HepG2 (cell line): Measurements from ENCODE around the gene ZNF581. TPM values are rescaled to one million over a fixed set of nuclear protein-coding genes. Genes with fewer than 3 reads are reported as not detected.
A peak's percentile ranks its signal among the peaks of the same experiment; 100 is the strongest.

Experiments
- CENPT ChIP-seq: sonication (generic); formaldehyde crosslinking; IDR thresholded peaks from 2 replicates; pipeline ENCODE4 v1.8.0; 2022; ENCODE audit warnings: low read depth, mild to moderate bottlenecking, moderate library complexity, missing genetic modification reagents
- FOSL2 ChIP-seq: sonication (generic); formaldehyde crosslinking; IDR thresholded peaks from 2 replicates; pipeline ENCODE4 v1.4.0; 2020; ENCODE audit warnings: missing genetic modification reagents
- JUND ChIP-seq: sonication (generic); formaldehyde crosslinking; IDR thresholded peaks from 2 replicates; pipeline ENCODE4 v1.8.0; 2022; ENCODE audit warnings: mild to moderate bottlenecking, missing genetic modification reagents
- MED1 ChIP-seq: sonication (generic); formaldehyde crosslinking; IDR thresholded peaks from 2 replicates; pipeline ENCODE4 v1.4.0; 2020; ENCODE audit warnings: missing genetic modification reagents
- NFKB2 ChIP-seq: sonication (generic); formaldehyde crosslinking; IDR thresholded peaks from 2 replicates; pipeline ENCODE4 v1.4.0; 2020; ENCODE audit warnings: missing genetic modification reagents, borderline replicate concordance
- PHB2 ChIP-seq: fragments of 450-650 bp; IDR thresholded peaks from 2 replicates; pipeline ENCODE4 v1.6.1; 2018; ENCODE audit not compliant: partially characterized antibody
- POGZ ChIP-seq: sonication (generic); formaldehyde crosslinking; IDR thresholded peaks from 2 replicates; pipeline ENCODE4 v1.4.0; 2020; ENCODE audit warnings: mild to moderate bottlenecking, missing genetic modification reagents
- RFXANK ChIP-seq: IDR thresholded peaks from 2 replicates; pipeline ENCODE4 v1.6.1; 2016
- SP140L ChIP-seq: sonication (generic); formaldehyde crosslinking; IDR thresholded peaks from 2 replicates; pipeline ENCODE4 v1.4.0; 2020; ENCODE audit warnings: missing genetic modification reagents, borderline replicate concordance
- XRCC5 ChIP-seq: fragments of 200-400 bp; formaldehyde crosslinking; optimal IDR thresholded peaks from 2 replicates; pipeline ENCODE3; 2017; ENCODE audit warnings: mild to moderate bottlenecking, low read length
- ZC3H4 ChIP-seq: sonication (generic); formaldehyde crosslinking; IDR thresholded peaks from 2 replicates; pipeline ENCODE4 v1.4.0; 2020; ENCODE audit warnings: missing genetic modification reagents, borderline replicate concordance
- ZNF207 ChIP-seq: fragments of 450-650 bp; IDR thresholded peaks from 2 replicates; pipeline ENCODE4 v1.6.1; 2016; ENCODE audit warnings: antibody characterized with exemption, borderline replicate concordance
- ZNF296 ChIP-seq: sonication (generic); formaldehyde crosslinking; conservative IDR thresholded peaks from 2 replicates; pipeline ENCODE4 v1.5.0; 2020; ENCODE audit warnings: mild to moderate bottlenecking, missing genetic modification reagents
- ZNF468 ChIP-seq: sonication (generic); formaldehyde crosslinking; IDR thresholded peaks from 2 replicates; pipeline ENCODE4 v1.8.0; 2022; ENCODE audit warnings: mild to moderate bottlenecking, moderate library complexity, missing genetic modification reagents
- ZSCAN20 ChIP-seq: sonication (generic); formaldehyde crosslinking; IDR thresholded peaks from 2 replicates; pipeline ENCODE4 v1.4.0; 2020; ENCODE audit warnings: missing genetic modification reagents, mild to moderate bottlenecking, borderline replicate concordance
- polyA plus RNA-seq, 8 experiments: library from polyadenylated mRNA; depleted of rRNA in 3 of 8; stranded (reverse) in 7 of 8; unstranded in 1 of 8; fragments of >200 nt; fragmentation: Illumina TruSeq in 4 of 8; extraction: Trizol in 4 of 8; gene quantifications; 2 replicates each; pipeline versions ENCODE4 v1.2.1 to v1.2.3, GENCODE V29; 2011 to 2016; ENCODE audit warnings: low read depth in 4 of 8, missing spikeins in 1 of 8, mixed read lengths in 1 of 8; ENCODE audit not compliant: insufficient read depth in 1 of 8
- total RNA-seq, 5 experiments: library from RNA; depleted of rRNA; stranded (reverse); fragments of >200 nt; fragmentation: Illumina TruSeq; extraction: Trizol; gene quantifications; 2 replicates each; pipeline ENCODE4 v1.2.3, GENCODE V29; 2016; ENCODE audit warnings: low read depth in 1 of 5
- TF ChIP-seq, protein P1 (sequence below): sonication (generic); formaldehyde crosslinking; conservative IDR thresholded peaks from 2 replicates; pipeline ENCODE4 v1.8.0; 2022; ENCODE audit warnings: mild to moderate bottlenecking, moderate library complexity, missing genetic modification reagents
- TF ChIP-seq, protein P2 (sequence below): IDR thresholded peaks from 2 replicates; pipeline ENCODE4 v1.6.1; 2016; ENCODE audit warnings: low read depth, borderline replicate concordance
- TF ChIP-seq, protein P3 (sequence below): IDR thresholded peaks from 2 replicates; pipeline ENCODE4 v1.6.1; 2018; ENCODE audit warnings: missing genetic modification reagents, mild to moderate bottlenecking, missing compliant biosample characterization
- TF ChIP-seq, protein P4 (sequence below): sonication (generic); formaldehyde crosslinking; IDR thresholded peaks from 2 replicates; pipeline ENCODE4 v1.8.1; 2023; ENCODE audit warnings: mild to moderate bottlenecking, missing genetic modification reagents, borderline replicate concordance
- TF ChIP-seq, protein P5 (sequence below): sonication (generic); formaldehyde crosslinking; IDR thresholded peaks from 2 replicates; pipeline ENCODE4 v1.9.0; 2022; ENCODE audit warnings: missing genetic modification reagents, mild to moderate bottlenecking, borderline replicate concordance
- TF ChIP-seq, protein P6 (sequence below): sonication (generic); formaldehyde crosslinking; IDR thresholded peaks from 2 replicates; pipeline ENCODE4 v1.4.0; 2020; ENCODE audit warnings: mild to moderate bottlenecking, missing genetic modification reagents
- TF ChIP-seq, protein P7 (sequence below): IDR thresholded peaks from 2 replicates; pipeline ENCODE4 v1.6.1; 2016; ENCODE audit warnings: missing biosample characterization, missing genetic modification reagents, low read depth

Gene ZNF581
- total and polyA plus RNA-seq, 2 of the 13 experiments (the other 11 are each of a cell fraction or from before 2014, with no cell fraction given) = 19.6 to 49.5 TPM

DNA sequence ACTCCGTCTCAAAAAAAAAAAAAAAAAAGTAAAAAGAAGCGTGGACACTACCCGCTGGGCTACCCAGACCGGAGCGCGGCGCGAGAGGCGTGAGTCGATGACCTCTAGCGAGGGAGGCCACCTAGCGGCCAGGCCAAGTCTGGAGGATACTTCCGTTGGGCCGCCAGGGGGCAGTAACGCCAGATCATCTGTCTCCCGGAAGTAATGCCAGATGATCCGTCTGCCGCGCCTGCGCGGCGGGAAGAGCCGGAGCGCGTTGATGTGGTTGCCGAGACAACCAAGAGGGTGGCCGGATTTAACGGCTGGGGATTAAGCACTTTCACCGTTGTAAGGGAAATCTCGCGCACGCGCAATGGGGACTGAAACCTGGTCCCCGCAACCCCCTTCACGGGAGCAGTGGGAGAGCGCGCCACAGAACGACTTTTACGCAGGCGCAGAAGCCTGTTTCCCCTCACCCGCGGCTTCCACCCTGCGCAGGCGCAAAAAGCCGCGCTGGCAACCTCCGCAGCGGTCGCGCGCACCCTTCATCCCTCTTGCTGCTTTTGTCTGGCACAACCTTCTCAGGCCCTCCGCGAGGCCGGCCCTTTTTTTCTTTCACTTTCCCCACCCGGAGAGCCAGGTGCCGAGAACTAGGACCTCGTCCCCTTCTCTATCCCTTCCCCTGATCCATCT is 10.3 kb downstream of the ZNF581 start (continued):
- TF ChIP-seq ZNF207 (no peak), NFKB2 (peak; percentile 17; the same call in 1 of the 2 replicates), RFXANK (CRISPR knock-in tag) (no peak), MED1 (peak; percentile 57), FOSL2 (CRISPR knock-in tag) (0 out of 2 replicates have a peak, but pooled peaks have one; percentile 53), ZC3H4 (CRISPR knock-in tag) (no peak), POGZ (CRISPR knock-in tag) (peak; percentile 77), JUND (CRISPR knock-in tag) (no peak), PHB2 (no peak), CENPT (CRISPR knock-in tag) (no peak), SP140L (CRISPR knock-in tag) (peak; percentile 6; the same call in 1 of the 2 replicates), ZNF468 (CRISPR knock-in tag) (no peak), ZNF296 (CRISPR knock-in tag) (no peak), XRCC5 (peak; percentile 95), ZSCAN20 (CRISPR knock-in tag) (0 out of 2 replicates have a peak, but pooled peaks have one; percentile 57)
- TF ChIP-seq, protein P1, sequence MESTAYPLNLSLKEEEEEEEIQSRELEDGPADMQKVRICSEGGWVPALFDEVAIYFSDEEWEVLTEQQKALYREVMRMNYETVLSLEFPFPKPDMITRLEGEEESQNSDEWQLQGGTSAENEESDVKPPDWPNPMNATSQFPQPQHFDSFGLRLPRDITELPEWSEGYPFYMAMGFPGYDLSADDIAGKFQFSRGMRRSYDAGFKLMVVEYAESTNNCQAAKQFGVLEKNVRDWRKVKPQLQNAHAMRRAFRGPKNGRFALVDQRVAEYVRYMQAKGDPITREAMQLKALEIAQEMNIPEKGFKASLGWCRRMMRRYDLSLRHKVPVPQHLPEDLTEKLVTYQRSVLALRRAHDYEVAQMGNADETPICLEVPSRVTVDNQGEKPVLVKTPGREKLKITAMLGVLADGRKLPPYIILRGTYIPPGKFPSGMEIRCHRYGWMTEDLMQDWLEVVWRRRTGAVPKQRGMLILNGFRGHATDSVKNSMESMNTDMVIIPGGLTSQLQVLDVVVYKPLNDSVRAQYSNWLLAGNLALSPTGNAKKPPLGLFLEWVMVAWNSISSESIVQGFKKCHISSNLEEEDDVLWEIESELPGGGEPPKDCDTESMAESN (CRISPR knock-in tag) = 0 out of 2 replicates have a peak, but pooled peaks have one; percentile 64
- TF ChIP-seq, protein P2, sequence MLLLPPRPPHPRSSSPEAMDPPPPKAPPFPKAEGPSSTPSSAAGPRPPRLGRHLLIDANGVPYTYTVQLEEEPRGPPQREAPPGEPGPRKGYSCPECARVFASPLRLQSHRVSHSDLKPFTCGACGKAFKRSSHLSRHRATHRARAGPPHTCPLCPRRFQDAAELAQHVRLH (CRISPR knock-in tag) = peak; percentile 89; the same call in 1 of the 2 replicates
- TF ChIP-seq, protein P3, sequence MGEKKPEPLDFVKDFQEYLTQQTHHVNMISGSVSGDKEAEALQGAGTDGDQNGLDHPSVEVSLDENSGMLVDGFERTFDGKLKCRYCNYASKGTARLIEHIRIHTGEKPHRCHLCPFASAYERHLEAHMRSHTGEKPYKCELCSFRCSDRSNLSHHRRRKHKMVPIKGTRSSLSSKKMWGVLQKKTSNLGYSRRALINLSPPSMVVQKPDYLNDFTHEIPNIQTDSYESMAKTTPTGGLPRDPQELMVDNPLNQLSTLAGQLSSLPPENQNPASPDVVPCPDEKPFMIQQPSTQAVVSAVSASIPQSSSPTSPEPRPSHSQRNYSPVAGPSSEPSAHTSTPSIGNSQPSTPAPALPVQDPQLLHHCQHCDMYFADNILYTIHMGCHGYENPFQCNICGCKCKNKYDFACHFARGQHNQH (CRISPR knock-in tag) = peak; percentile 55; the same call in 1 of the 2 replicates
- TF ChIP-seq, protein P4, sequence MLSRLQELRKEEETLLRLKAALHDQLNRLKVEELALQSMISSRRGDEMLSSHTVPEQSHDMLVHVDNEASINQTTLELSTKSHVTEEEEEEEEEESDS (CRISPR knock-in tag) = no peak
- TF ChIP-seq, protein P5, sequence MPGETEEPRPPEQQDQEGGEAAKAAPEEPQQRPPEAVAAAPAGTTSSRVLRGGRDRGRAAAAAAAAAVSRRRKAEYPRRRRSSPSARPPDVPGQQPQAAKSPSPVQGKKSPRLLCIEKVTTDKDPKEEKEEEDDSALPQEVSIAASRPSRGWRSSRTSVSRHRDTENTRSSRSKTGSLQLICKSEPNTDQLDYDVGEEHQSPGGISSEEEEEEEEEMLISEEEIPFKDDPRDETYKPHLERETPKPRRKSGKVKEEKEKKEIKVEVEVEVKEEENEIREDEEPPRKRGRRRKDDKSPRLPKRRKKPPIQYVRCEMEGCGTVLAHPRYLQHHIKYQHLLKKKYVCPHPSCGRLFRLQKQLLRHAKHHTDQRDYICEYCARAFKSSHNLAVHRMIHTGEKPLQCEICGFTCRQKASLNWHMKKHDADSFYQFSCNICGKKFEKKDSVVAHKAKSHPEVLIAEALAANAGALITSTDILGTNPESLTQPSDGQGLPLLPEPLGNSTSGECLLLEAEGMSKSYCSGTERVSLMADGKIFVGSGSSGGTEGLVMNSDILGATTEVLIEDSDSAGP = peak; percentile 48
- TF ChIP-seq, protein P6, sequence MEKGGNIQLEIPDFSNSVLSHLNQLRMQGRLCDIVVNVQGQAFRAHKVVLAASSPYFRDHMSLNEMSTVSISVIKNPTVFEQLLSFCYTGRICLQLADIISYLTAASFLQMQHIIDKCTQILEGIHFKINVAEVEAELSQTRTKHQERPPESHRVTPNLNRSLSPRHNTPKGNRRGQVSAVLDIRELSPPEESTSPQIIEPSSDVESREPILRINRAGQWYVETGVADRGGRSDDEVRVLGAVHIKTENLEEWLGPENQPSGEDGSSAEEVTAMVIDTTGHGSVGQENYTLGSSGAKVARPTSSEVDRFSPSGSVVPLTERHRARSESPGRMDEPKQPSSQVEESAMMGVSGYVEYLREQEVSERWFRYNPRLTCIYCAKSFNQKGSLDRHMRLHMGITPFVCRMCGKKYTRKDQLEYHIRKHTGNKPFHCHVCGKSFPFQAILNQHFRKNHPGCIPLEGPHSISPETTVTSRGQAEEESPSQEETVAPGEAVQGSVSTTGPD (CRISPR knock-in tag) = no peak
- TF ChIP-seq, protein P7, sequence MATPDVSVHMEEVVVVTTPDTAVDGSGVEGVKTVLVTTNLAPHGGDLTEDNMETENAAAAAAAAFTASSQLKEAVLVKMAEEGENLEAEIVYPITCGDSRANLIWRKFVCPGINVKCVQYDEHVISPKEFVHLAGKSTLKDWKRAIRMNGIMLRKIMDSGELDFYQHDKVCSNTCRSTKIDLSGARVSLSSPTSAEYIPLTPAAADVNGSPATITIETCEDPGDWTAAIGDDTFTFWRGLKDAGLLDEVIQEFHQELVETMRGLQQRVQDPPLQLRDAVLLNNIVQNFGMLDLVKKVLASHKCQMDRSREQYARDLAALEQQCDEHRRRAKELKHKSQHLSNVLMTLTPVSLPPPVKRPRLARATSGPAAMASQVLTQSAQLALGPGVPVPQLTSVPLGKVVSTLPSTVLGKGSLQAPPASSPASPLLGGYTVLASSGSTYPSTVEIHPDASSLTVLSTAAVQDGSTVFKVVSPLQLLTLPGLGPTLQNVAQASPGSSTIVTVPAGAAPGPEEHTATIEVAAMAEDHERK = 0 out of 2 replicates have a peak, but pooled peaks have one; percentile 11
